Loucy (cell line): ENCODE measurements around the gene COX7A2.

Experiments
- H2AFZ ChIP-seq: fragments of 200-600 bp; sonication (generic); 2 replicates; pipeline ENCODE4 v1.6.0; 2016; ENCODE audit warnings: antibody characterized with exemption, mild to moderate bottlenecking, low read length, moderate library complexity
- H3F3A ChIP-seq: fragments of 200-600 bp; 2 replicates; pipeline ENCODE4 v1.6.0; 2016; ENCODE audit warnings: antibody characterized with exemption, low read depth, mild to moderate bottlenecking
- H3K27me3 ChIP-seq: fragments of 200-600 bp; sonication (generic); 2 replicates; pipeline ENCODE4 v1.6.1; 2014; ENCODE audit warnings: low read length, mild to moderate bottlenecking; ENCODE audit not compliant: insufficient read depth, poor library complexity, severe bottlenecking
- H3K36me3 ChIP-seq: fragments of 200-600 bp; sonication (generic); 2 replicates; pipeline ENCODE4 v1.6.1; 2016; ENCODE audit warnings: low read length; ENCODE audit not compliant: insufficient read depth
- H3K4me1 ChIP-seq: fragments of 200-600 bp; sonication (generic); 2 replicates; pipeline ENCODE4 v1.5.1; 2014; ENCODE audit warnings: low read length, mild to moderate bottlenecking; ENCODE audit not compliant: insufficient read depth, poor library complexity, severe bottlenecking
- H3K4me2 ChIP-seq: fragments of 200-600 bp; sonication (generic); 2 replicates; pipeline ENCODE4 v1.6.0; 2014; ENCODE audit warnings: antibody characterized with exemption, low read length, low read depth, mild to moderate bottlenecking; ENCODE audit not compliant: poor library complexity, severe bottlenecking
- H3K4me3 ChIP-seq: fragments of 200-600 bp; sonication (generic); 2 replicates; pipeline ENCODE4 v1.5.1; 2014; ENCODE audit warnings: low read length, mild to moderate bottlenecking, mixed read lengths; ENCODE audit not compliant: poor library complexity, severe bottlenecking
- H3K79me2 ChIP-seq: fragments of 200-600 bp; sonication (generic); 2 replicates; pipeline ENCODE4 v1.6.1; 2014; ENCODE audit warnings: low read length; ENCODE audit not compliant: insufficient read depth
- H3K9ac ChIP-seq: fragments of 200-600 bp; sonication (generic); 2 replicates; pipeline ENCODE4 v1.6.0; 2014; ENCODE audit warnings: mild to moderate bottlenecking, low read depth, low read length, moderate library complexity; ENCODE audit not compliant: poor library complexity, severe bottlenecking
- H3K9me2 ChIP-seq: fragments of 200-600 bp; sonication (generic); replicated peaks from 2 replicates; pipeline ENCODE4 v1.6.1; 2016; ENCODE audit warnings: low read depth, low read length, mixed read lengths
- H3K9me3 ChIP-seq: fragments of 200-600 bp; sonication (generic); 2 replicates; pipeline ENCODE4 v1.6.1; 2014; ENCODE audit warnings: mild to moderate bottlenecking, antibody characterized with exemption, low read length, low read depth; ENCODE audit not compliant: insufficient read depth
- H4K20me1 ChIP-seq: fragments of 200-600 bp; sonication (generic); 2 replicates; pipeline ENCODE4 v1.6.0; 2014; ENCODE audit warnings: antibody characterized with exemption, low read length, mild to moderate bottlenecking; ENCODE audit not compliant: insufficient read depth, poor library complexity, severe bottlenecking
- CTCF ChIP-seq: fragments of 200-600 bp; sonication (generic); conservative IDR thresholded peaks from 2 replicates; pipeline ENCODE4 v1.5.1; 2014; ENCODE audit warnings: mild to moderate bottlenecking, antibody characterized with exemption, low read length
- EZH2phosphoT487 ChIP-seq: fragments of 200-600 bp; IDR thresholded peaks from 2 replicates; pipeline ENCODE4 v1.6.1; 2018; ENCODE audit warnings: antibody characterized with exemption, mild to moderate bottlenecking, moderate library complexity, borderline replicate concordance

The COX7A2 gene

DNA sequence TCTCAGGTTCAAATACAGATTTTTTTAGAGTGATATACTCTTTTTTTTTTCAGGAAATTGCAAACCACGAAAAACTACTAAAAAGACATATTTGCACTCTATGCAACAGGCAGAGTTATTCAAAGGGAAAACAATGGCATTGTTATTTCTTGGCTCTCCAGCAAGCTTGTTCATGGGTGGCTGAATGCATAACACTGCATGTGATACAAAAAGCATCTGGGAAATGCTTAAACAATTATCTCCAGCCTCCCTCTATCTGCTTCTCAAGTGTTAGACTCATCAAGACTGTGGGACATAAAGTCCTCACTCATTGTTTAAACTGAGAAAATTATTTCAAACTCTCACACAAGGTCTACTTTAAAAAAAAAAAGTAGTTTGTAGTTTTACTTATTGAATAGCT is 30.5 kb downstream of the COX7A2 start:
- Histone ChIP-seq H3K9me3 (no peaks in the 10 kb centered on the region), H3K4me3 (no peak overlapping the region), H3K4me2 (no peak overlapping the region), H3K9me2 (no peaks in the 10 kb centered on the region), H3K79me2 (no peaks in the 10 kb centered on the region), H4K20me1 (no peaks in the 10 kb centered on the region), H3K36me3 (no peaks in the 10 kb centered on the region), H3K4me1 (peaks cover 11% of the 10 kb centered on the region), H2AFZ (no peak overlapping the region), H3K9ac (no peak overlapping the region), H3K27me3 (no peaks in the 10 kb centered on the region), H3F3A (no peaks in the 10 kb centered on the region)
- TF ChIP-seq CTCF (no peak), EZH2phosphoT487 (no peak)

- no peaks in the 10 kb centered on the region for H3F3A ChIP-seq
- no peak overlapping the region for H3K4me3 ChIP-seq
- H2AFZ ChIP-seq, result peak overlapping the region; percentile 70
- no peak for TF ChIP-seq CTCF
- no peak for TF ChIP-seq EZH2phosphoT487
- H3K4me2 ChIP-seq, result peak overlapping the region; percentile 38
- peaks cover 11% of the 10 kb centered on the region for H3K4me1 ChIP-seq
- H3K79me2 ChIP-seq, result no peaks in the 10 kb centered on the region
- no peaks in the 10 kb centered on the region for H3K36me3 ChIP-seq
- no peaks in the 10 kb centered on the region for H3K9me2 ChIP-seq
- no peaks in the 10 kb centered on the region for H3K9me3 ChIP-seq
- H4K20me1 ChIP-seq, result no peaks in the 10 kb centered on the region
- no peak overlapping the region for H3K9ac ChIP-seq
- H3K27me3 ChIP-seq, result no peaks in the 10 kb centered on the region
Measured at GRCh38 chr6:75211920-75212590, 31.5 kb downstream of the COX7A2 start.

- Histone ChIP-seq H3K27me3 (no peaks in the 10 kb centered on the region), H3K4me1 (peaks cover 11% of the 10 kb centered on the region), H3K4me3 (no peak overlapping the region), H4K20me1 (no peaks in the 10 kb centered on the region), H3K4me2 (peak overlapping the region; percentile 38), H2AFZ (no peak overlapping the region; the same call in 1 of the 2 replicates), H3K9me3 (no peaks in the 10 kb centered on the region), H3K9ac (no peak overlapping the region), H3K9me2 (no peaks in the 10 kb centered on the region), H3K36me3 (no peaks in the 10 kb centered on the region), H3K79me2 (no peaks in the 10 kb centered on the region), H3F3A (no peaks in the 10 kb centered on the region)
- TF ChIP-seq EZH2phosphoT487 (no peak), CTCF (peak; percentile 86)
Measured at GRCh38 chr6:75210885-75211739, 32.5 kb downstream of the COX7A2 start.
